SW 1271 (cell line): ENCODE data around the gene ZNF213.
A peak's percentile ranks its signal among the peaks of the same experiment; 100 is the strongest.
"Not testable (repeated sequence)": the region's sequence is repeated elsewhere in the genome, so short reads cannot be mapped to it uniquely, and the experiment has no call there.

Experiments
- DNase-seq, 2 experiments: peaks; one replicate each; lab custom pipeline; 2025; lab: John Stamatoyannopoulos, UW

The ZNF213 gene

GRCh38 chr16:3148256-3149192 lies 13.7 kb downstream of the ZNF213 start:
- no peak for DNase-seq

DNA sequence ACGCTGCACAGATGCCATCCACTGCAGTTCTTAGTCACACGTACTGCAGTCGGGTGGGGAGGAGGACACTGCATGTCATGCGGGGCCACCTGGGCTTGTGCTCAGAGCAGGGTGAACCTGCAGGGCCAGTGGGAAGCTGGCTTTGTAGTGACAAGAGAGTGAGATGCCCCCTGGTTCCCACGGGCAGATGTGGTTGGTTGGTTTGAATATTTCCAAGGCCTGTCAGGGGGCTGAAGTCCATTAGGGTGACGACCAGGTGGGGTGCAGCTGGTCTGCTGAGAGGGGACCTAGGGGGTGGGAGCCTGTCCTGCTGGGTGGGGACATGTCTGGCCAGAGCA lies 14.3 kb downstream of the ZNF213 start:
- no peak for DNase-seq

DNA sequence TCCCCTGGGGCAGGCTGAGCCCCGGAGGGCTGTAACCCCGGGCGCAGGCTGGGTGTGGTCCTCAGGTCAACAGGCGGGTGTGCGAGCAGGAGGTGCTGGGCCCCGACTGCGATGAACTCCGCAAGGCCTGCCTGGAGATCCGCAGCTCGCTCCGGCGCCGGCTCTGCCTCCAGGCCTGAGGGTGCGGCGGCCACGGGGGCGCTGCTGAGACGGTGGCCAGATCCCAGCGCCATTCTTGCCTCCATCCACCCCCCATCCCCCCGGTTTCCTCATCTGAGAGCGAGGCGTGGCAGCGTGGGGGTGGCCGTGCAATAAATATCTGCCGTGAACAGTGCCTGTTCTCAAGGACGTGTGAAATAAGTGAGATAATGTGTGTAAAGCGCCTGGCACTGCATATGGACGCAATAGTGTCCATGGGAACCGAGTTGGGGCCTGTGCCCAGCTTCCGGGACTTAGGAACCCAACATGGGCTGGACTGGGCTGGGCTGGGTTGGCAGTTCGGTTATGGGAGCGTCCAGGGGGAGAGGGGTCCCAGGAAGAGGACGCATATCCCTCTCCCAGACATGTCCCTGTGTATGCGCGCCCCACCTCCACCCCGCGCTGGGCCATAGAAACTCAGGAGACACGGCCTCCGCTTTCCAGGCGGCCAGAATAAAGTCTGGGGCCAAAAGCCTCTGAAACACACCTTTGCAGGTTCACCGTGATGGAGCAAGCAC lies 15.0 kb downstream of the ZNF213 start:
- peak in 1 of 2 experiments; percentile 59 for DNase-seq

DNA sequence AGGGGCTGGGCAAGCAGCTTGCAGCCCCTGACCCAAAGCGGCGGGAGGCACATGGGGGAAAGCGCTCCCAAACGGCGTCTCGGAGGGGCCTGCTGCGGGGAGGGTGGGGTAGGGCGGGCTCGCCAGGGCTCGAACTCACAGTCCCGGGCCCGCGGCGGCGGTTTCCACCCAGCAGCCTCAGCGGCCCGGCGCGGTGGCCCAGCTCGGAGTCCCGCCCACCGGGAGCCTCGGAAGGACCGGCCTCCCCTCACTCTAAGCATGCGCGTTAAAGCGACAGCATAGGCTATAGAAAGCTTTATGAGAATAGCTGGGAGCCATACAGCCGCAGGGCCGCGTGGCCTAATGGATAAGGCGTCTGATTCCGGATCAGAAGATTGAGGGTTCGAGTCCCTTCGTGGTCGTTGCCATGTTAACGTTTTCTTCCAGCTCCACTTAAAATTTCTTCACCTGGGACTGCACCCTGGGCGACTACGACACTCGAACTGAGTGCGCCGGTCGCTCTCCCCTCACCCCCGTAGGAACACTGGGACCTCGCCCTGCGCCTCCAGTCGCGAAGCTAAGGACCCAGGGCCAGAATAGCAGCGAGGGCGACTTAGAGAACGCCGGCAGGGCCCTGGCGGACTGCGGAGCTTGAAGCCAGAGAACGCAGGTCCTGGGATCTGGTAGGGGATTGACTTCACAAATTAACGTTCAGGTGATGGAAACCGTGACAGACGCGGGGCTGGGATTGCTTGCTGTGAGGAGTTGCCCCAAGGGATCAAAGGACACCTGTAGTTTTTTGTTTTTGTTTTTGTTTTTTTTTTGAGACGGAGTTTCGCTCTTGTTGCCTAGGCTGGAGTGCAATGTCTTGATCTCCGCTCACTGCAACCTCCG lies 15.8 kb downstream of the ZNF213 start:
- DNase-seq = peak; percentile 87 to 88

DNA sequence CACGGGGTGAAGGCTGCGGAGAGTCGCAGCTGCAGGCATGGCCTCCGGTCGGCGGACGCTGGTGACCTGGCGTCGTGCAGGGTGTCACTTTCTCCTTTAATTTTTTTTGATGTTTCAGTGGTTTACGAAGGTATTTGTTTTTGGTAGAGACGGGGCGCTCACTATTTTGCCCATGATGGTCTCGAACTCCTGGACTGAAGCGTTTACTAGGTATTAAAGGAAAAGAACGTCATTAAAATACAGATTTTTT lies 17.1 kb downstream of the ZNF213 start:
- no peak for DNase-seq

DNA sequence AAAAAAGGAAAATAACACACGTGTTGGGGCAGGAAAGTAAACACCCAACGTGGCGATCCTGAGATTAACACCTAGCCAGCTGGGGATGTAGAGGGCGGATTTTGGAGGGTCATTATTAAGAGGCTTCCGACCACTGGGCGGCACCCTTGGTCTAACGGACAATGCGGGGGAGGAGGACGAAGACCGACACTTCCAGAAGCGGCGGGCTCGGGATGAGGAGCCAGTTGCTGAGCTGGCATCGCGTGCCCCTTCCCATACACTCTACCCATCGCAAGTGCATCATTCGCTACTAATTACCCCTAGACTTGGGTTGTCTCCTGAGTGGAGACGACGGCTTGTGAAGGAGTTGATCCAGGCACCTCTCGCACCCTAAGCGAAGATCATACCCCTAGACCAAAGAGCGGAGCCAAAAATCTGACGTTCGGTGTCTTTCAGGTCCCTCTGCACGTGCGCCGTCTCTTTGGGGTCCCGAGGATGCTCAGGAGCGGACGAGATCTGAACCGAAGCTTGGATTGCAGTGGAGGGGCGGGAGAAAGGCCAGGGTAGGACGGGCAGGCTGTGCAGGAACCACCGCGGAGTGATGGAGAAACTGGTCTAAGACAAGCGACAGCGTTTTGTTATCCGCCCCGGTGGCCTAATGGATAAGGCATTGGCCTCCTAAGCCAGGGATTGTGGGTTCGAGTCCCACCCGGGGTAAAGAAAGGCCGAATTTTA lies 17.6 kb downstream of the ZNF213 start:
- DNase-seq = peak; percentile 90 to 93

DNA sequence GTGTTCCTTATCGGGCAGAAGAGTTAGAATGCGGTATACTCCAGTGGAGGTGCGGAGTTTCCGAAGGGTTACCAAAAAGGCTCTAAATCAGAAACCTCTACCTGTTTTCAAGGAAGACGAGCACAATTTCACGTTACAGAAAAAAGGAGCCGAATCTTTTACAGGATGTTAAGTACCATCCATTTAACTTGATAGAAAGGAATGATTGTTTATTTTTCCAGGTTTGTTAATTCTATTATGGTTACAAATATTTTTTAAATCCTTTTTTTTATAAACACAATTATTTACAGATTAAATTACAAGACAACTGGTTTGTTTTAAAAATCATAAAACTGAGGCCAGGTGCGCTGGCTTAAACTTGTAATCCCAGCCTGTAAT lies 18.2 kb downstream of the ZNF213 start:
- no peak for DNase-seq

- no peak for DNase-seq
Measured at GRCh38 chr16:3155181-3155580, 20.4 kb downstream of the ZNF213 start.

DNA sequence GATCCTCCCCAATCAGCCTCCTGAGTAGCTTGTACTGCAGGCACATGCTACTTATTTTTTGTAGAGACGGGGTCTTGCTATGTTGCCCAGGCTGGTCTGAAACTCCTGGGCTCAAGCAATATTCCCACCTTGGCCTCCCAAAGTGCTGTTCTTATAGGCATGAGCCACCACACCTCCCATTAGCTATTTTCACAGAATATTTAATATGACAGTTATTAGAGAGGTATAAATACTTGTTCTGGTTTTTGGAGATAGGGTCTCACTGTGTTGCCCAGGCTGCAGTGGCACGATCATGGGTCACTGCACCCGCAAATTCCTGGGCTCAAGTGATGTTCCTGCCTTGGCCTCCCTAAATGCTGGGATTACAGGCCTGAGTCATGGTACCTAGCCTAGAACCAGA lies 21.1 kb downstream of the ZNF213 start:
- no peak for DNase-seq

DNA sequence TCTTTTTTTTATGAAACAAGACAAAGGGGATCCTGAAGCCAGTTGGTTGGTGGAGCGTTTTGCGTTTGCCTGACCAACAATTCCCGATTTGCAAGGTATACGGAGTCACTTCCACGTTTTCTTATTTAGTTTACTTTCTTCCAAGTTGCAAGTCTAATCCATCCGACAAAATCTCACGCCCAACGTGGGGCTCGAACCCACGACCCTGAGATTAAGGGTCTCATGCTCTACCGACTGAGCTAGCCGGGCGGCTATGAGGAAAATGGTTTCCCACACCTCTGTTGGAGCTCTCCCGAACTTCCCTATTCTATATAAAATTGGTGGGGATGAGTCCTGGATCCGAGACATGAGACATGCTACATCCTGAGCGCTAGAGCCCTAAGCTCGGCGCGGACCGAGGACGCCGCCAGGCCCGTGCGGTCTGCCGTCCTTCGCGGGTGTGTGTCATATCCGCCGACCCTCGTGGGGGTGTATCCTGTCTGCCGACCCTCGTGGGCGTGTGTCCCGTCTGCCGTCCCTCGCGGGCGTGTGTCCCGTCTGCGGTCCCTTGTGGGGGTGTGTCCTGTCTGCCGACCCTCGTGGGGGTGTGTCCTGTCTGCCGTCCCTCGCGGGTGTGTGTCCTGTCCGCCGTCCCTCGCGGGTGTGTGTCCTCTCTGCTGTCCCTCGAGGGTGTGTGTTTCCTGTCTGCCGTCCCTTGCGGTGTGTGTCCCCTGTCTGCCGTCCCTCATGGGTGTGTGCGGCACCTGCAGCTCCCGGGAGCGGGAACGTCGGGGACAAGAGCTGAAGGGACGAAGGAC lies 22.6 kb downstream of the ZNF213 start:
- DNase-seq = peak; percentile 74 to 91

DNA sequence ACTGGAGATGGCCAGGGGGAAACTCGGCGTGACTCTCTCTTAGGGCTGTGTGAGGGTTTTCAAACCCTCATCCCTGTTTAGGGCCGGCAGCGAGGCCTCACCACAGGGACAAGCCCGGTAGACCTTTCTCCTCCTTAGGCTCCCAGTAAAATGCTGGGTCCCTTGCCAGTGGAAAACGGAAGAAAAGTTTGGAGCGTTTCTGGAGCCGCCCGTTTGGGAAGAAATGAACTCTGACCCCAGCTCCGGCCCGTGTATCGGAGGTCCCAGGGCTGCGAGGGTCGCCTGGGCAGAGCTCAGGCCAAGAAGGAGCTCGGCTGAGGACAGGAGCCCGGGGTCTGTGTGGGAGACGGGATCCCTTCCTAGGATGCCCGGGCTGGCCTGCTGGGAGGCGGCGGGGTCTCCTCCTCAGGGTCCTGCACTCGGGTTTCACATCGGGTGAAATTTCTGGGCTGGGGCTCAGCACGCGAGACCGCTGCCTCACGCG lies 23.2 kb downstream of the ZNF213 start:
- DNase-seq = no peak

GRCh38 chr16:3158510-3159314 lies 23.9 kb downstream of the ZNF213 start:
- peak; percentile 78 to 83 for DNase-seq

- DNase-seq = no peak
Measured at GRCh38 chr16:3161235-3162018, 26.6 kb downstream of the ZNF213 start.

GRCh38 chr16:3164121-3164991 lies 29.5 kb downstream of the ZNF213 start:
- no peak for DNase-seq

DNA sequence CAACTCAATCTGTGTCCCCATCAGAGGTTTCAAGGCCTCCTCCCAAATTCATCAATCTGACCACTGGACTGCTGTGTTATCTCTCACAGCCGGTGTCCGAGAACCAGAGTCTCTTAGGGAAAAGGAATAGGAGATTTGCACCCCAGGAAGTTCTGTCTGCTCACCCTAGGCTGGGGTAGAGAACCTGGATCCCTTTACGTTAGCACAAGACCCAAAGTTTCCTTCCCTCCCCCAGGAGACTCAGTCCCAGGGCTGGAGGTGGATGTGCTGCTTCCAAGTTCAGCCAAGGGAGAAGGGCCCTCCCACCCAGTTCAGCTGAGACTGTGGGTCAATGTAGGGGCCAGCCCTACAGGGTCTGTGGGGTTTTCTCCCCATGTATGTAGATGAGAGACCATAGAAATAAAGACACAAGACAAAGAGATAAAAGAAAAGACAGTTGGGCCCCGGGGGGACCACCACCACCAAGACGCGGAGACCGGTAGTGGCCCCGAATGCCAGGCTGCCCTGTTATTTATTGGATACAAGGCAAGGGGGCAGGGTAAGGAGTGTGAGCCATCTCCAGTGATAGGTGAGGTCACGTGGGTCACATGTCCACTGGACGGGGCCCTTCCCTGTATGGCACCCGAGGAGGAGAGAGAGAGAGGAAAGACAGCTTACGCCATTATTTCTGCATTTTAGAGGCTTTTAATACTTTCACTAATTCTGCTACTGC lies 30.4 kb downstream of the ZNF213 start:
- DNase-seq = no peak

GRCh38 chr16:3166505-3166886 lies 31.7 kb downstream of the ZNF213 start:
- DNase-seq = no peak

GRCh38 chr16:3168729-3169128 lies 33.9 kb downstream of the ZNF213 start:
- DNase-seq = not testable (repeated sequence)
